22Rv1 (cell line): ENCODE data around the gene PHF5A.

Experiments
- H3K27ac ChIP-seq: fragments of 450-650 bp; 2 replicates; pipeline ENCODE4 v1.5.1; 2017
- ZFX ChIP-seq: fragments of 450-650 bp; IDR thresholded peaks from 2 replicates; pipeline ENCODE4 v1.6.1; 2017; ENCODE audit warnings: antibody characterized with exemption, borderline replicate concordance
- TF ChIP-seq, protein P1 (sequence below): fragments of 450-650 bp; IDR thresholded peaks from 2 replicates; pipeline ENCODE4 v1.5.1; 2017; ENCODE audit warnings: mild to moderate bottlenecking

PHF5A gene

GRCh38 chr22:41487037-41487935 is 18.8 kb upstream of the PHF5A start:
- peak overlapping the region; percentile 15; the same call in 1 of the 2 replicates for H3K27ac ChIP-seq
- TF ChIP-seq, protein P1, sequence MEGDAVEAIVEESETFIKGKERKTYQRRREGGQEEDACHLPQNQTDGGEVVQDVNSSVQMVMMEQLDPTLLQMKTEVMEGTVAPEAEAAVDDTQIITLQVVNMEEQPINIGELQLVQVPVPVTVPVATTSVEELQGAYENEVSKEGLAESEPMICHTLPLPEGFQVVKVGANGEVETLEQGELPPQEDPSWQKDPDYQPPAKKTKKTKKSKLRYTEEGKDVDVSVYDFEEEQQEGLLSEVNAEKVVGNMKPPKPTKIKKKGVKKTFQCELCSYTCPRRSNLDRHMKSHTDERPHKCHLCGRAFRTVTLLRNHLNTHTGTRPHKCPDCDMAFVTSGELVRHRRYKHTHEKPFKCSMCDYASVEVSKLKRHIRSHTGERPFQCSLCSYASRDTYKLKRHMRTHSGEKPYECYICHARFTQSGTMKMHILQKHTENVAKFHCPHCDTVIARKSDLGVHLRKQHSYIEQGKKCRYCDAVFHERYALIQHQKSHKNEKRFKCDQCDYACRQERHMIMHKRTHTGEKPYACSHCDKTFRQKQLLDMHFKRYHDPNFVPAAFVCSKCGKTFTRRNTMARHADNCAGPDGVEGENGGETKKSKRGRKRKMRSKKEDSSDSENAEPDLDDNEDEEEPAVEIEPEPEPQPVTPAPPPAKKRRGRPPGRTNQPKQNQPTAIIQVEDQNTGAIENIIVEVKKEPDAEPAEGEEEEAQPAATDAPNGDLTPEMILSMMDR, result no peak
- no peak for TF ChIP-seq ZFX

- no peak for TF ChIP-seq ZFX
- TF ChIP-seq, protein P1, result no peak
- no peak overlapping the region for H3K27ac ChIP-seq
These were observed 16.5 kb upstream of the PHF5A start for GRCh38 chr22:41485033-41485432.

DNA sequence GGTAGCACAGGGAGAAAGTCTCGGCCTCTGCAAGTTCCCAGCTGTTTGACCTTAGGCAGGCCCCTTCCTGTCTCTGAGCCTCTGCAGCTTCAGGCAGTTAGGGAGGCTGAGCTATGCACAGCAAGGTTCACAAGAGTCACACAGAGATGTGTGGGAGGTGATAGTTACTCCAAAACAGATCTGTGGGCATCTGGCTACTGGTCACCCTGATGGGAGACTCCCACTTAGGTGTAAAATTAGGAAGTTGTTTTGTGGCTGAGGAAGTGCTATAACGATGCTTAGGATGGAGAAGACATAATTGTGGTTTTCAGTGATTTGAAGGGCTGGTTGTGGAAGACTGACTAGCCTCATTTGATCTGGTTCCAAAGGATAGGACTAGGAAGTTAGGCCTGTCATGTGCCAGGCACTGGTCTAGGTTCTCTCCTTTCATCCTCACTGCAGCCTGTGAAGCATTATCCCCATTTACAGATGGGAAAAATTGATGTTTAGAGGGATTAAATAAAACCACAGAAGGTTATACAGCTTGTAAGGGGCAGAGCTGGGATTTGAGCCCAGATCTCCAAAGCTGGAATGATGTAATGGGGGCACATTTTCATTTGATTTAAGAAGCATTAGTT is 13.9 kb upstream of the PHF5A start:
- no peak overlapping the region for H3K27ac ChIP-seq
- TF ChIP-seq ZFX, result no peak
- TF ChIP-seq, protein P1, result no peak

- no peak for TF ChIP-seq ZFX
- TF ChIP-seq, protein P1, result no peak
- no peak overlapping the region for H3K27ac ChIP-seq
These were observed 13.4 kb upstream of the PHF5A start for GRCh38 chr22:41481925-41482318.

DNA sequence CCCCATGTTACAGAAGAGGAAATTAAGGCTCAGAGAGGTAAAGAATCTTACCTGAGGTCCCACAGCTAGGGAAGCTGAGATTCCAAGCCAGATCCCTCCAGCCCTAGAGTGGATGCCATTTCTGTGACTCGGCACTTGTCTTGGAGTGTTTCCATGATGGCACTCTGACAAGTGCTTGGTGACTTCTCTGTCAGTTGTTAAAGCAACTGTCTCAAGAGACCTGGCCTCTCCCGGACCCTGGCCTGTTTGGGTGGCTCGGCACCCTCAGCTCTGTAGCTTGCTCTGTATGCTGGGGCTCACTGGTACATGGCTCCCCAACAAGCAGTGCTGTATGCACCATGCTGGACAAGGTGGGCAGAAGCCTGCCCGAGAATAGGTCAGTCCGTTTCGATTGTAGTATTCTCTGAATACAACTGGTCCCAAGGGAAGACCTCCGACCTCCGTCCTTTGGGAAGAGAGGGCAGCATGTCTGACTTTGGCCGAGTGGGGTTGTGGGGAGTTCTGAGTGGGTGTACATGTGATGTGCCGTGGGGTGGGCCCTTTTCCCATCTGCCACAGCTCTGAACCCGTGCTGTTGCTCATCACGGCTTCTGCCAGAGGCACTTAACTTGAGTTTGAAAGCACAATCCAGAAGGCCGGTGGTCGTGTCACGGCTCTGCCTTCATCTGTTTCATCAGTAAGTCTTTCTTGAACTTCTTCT is 12.8 kb upstream of the PHF5A start:
- H3K27ac ChIP-seq, result no peak overlapping the region
- TF ChIP-seq, protein P1, result no peak
- no peak for TF ChIP-seq ZFX

DNA sequence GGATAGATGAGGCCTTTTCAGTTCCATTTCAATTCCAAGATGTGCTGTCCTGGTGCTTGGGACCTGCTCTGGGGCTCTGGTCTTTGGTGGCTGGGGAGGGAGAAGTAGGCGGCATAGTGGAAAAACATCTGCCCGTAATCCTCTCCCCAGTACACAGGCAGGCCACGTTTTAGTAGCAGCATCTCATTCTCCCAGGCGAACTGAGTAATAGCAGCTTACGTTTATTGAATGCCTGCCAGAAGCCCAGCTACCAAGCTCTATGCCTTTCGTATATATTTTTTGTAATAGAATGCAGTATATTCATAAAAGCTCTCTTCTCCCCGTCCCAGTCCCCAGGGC is 11.9 kb upstream of the PHF5A start:
- TF ChIP-seq, protein P1, result no peak
- TF ChIP-seq ZFX, result no peak
- H3K27ac ChIP-seq, result no peak overlapping the region
